ENCODE measurements around the gene SH3BP4.

DNA sequence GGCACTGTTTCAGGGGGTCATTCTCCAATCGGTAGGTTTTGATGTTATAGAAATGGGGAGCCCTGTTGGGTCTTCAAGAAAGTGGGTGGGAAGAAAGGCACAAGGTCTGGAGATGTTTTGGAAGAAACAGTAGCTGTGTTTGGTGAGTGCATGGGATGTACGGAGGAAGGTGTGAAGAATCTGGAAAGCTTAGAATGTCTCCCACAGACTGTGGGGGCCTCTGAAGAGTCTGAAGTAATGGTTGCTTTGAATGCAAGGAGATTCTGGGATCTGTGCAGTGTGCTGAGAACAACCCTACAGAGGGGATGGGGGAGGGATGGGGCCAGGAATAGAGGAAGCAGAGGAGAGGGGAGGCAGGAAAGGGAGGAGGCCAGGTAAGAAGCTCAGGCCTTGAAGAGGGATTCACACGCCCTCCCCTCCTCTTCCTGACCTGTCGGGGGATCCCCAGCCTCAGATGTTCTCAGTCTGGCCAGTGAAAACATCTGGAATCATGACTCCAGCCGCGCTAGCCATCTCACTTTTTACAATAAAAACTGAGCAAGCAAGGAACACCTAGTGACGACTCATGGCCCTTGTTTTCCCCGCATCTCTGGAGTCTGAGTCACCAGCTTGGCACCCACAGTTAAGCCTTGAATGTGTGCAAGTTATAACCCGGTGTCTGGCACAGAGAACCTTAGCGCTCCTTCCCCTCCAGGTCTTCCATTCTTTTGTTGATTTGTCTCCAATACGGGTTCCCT lies 74.2 kb downstream of the SH3BP4 start:
- no peak for TF ChIP-seq EZH2 (IDR thresholded peaks at IDR 0.05)
- TF ChIP-seq POLR2AphosphoS5 (IDR thresholded peaks at IDR 0.05; ENCODE audit: borderline replicate concordance, low read depth, low read length): no peak
- TF ChIP-seq FOXP2 (optimal IDR thresholded peaks at IDR 0.05; ENCODE audit: control extremely low read depth, extremely low read length, insufficient read depth): no peak
